Neural progenitor cell (in vitro differentiated cells): ENCODE results near the gene CEP131.

Experiments used
- EZH2 ChIP-seq: fragments of 200-600 bp; sonication (generic); IDR thresholded peaks from 2 replicates; pipeline ENCODE4 v1.6.1; 2017; ENCODE audit warnings: antibody characterized with exemption, mild to moderate bottlenecking, moderate library complexity
- EZH2phosphoT487 ChIP-seq: fragments of 200-600 bp; sonication (generic); IDR thresholded peaks from 2 replicates; pipeline ENCODE4 v1.6.1; 2017; ENCODE audit warnings: antibody characterized with exemption
- TF ChIP-seq, protein P1 (sequence below): fragments of 200-600 bp; sonication (generic); IDR thresholded peaks from 2 replicates; pipeline ENCODE4 v1.5.1; 2017; ENCODE audit warnings: antibody characterized with exemption, mild to moderate bottlenecking

DNA sequence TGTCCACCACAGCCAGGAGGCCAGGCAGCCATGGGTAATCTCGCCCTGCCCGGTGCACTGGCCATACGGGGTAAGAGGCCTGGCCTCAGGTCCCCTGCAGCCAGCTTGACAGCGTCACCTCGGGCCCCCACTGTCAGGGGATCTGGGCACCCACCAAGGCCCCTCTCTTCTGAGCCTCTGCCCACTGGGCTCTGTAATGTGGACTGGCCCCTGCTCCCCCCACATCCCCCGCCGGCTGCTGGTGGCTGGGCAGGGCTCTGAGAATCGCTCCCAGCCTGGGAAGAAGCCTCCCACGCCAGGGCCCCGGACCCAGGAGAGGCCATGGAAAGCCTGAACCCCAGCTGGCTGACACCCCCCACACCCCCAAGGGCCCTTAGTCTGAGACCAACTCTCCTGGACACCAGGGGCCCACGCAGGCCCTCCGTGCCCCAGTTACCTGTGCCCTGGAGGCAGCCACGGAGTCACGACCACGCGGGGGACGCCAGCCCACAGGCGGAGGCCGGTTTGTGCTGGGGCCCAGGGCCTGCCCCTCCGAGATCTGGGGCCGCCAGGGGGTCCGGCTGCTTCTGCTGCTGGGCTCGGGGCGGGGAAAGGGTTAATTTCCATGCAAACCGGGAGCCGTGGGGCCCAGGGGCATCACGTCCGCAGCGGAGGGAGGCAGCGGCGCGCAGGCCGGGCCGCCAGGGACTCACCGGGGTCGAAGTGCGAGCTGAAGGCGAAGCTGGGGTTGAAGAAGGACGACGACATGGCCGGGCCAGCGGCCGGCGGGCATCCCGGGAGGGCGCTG lies 57.3 kb downstream of the CEP131 start, which contains the start of gene PVALEF:
- TF ChIP-seq, protein P1, sequence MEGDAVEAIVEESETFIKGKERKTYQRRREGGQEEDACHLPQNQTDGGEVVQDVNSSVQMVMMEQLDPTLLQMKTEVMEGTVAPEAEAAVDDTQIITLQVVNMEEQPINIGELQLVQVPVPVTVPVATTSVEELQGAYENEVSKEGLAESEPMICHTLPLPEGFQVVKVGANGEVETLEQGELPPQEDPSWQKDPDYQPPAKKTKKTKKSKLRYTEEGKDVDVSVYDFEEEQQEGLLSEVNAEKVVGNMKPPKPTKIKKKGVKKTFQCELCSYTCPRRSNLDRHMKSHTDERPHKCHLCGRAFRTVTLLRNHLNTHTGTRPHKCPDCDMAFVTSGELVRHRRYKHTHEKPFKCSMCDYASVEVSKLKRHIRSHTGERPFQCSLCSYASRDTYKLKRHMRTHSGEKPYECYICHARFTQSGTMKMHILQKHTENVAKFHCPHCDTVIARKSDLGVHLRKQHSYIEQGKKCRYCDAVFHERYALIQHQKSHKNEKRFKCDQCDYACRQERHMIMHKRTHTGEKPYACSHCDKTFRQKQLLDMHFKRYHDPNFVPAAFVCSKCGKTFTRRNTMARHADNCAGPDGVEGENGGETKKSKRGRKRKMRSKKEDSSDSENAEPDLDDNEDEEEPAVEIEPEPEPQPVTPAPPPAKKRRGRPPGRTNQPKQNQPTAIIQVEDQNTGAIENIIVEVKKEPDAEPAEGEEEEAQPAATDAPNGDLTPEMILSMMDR, result no peak
- TF ChIP-seq EZH2 (no peak), EZH2phosphoT487 (no peak)
